GM21529 (cell line): ENCODE results near the gene CD79A.

Experiments used
- ATAC-seq: cut with Tn5 transposase; IDR thresholded peaks from one replicate; pipeline ENCODE4 v1.9.1; 2021; ENCODE audit not compliant: unreplicated experiment

The CD79A gene

DNA sequence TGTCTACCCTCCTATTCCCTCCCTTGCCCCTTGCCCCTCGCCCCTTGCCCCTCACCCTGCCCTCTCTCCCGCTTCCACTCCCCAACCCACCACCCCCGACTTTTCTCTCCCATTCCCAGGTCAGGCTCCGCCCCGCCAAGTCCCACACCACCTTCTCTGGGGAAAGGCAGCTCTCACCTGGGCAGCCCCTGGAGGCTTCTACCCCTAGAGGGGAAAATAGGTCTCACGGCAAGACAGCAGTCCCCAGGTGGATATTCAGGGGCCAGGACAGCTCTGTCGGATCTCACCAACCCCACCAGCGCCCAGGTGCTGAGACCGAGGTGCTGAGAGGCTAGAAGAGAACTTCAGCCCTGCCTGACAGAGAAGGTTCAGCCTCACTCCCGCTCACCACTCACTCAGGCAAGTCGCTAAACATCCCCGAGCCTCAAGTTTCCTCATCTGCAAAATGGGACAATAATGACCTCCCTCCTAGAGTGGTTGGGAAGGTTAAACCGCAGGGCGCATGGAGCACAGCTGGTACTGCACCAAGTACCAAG, 52.5 kb downstream of the CD79A start:
- ATAC-seq: no peak

DNA sequence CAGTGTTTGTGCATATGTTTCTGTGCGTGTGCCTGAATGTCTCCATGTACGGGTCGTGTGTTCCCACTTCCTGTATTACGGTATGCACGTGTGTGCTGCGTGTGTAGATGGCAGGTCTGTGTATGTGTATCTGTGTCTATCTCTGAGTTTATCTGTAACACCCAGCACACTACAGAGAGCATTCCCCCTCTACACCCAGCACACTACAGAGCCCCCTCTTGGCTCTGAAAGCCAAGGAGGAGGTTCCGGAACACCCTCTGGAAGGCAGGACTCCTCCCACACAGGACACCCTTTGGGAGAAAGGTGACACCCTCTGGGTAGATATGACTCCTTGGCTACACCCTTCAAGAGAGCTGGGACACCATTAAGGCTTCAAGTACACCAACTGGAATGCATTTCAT, 53.2 kb downstream of the CD79A start:
- no peak for ATAC-seq
